HG03196 (cell line): ENCODE measurements around the gene TMEM63A.
"Not testable (repeated sequence)": the region's sequence is repeated elsewhere in the genome, so short reads cannot be mapped to it uniquely, and the experiment has no call there.

Experiments used
- ATAC-seq: cut with Tn5 transposase; IDR thresholded peaks from one replicate; pipeline ENCODE4 v1.9.1; 2021; ENCODE audit not compliant: unreplicated experiment

The TMEM63A gene

DNA sequence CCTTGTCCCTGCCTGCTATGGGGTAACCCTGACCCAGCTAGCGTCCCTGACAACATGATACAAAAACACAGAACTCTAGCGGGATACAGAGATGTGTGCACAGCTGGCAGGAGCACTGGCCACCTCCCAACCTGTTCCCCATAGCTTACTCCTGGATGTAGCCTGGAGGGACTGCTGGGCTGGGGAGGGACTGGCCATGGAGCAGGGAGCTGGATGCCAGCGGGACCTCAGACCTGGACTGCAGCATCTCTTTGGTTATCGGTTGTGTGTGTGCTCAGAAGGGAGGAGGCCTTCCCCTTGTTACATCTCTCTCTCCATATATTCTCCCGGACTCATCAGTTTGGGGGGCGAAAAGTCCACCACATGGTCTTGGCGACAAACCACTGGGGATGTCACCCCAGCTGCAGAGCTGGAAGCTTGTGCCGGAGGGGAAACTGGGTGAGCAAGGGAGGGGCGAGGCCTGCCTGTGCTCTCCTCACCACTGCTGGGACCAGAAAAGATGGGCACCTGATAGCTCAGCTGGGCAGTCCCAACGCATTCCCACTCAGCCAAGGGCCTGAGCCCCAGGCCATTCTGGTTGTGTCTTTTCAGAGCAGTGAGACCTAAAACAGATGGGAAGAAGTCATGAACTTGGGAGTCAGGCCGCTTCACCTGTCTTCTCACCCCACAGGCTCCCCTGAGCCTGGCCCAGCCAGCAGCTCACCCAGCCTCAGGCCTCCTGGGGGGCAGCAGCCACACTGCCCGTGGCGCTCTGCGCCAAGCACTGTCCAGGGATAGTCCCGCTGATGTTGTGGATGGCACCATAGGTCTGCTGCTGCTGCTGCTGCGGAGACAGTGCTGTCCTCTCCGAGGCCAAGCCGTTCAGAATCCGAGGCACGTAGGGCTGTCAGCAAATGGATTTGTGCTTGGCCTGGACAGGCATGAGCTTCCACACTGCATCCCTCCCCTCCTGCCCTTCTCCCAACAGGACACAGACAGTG lies 35.6 kb downstream of the TMEM63A start:
- no peak for ATAC-seq

DNA sequence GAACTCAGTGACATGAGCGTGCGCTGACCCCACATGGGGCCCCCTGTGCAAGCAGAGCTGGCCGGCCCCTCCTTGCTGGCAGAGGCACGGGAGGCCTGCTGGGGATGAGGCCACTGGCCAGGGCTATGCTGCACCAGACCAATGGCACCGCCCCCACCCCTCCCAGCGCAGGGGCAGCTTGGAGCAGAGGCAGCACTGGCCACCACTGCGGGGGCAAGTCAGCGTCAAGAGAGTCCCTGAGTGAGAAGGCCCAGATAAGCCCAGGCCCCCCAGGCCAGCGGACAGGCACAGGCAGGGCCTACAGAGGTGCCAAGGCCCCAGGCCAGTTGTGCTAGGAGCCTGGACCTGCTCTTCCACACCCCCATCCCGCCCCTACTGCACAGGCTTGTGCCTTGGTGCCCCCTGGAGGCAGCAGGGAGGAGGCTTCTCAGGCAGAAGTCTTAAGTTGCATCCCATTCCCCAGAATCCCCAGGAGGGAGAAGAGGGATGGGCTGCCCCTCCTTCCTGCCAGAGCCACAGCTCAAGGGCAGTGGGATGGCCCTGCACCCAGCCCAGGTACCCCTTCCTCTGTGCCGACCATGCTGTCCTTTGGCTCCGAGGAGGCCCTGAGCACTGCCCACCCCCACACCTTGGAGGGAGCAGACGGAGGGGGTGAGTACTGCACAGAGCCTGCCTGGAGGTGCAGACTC lies 36.5 kb downstream of the TMEM63A start:
- no peak for ATAC-seq

DNA sequence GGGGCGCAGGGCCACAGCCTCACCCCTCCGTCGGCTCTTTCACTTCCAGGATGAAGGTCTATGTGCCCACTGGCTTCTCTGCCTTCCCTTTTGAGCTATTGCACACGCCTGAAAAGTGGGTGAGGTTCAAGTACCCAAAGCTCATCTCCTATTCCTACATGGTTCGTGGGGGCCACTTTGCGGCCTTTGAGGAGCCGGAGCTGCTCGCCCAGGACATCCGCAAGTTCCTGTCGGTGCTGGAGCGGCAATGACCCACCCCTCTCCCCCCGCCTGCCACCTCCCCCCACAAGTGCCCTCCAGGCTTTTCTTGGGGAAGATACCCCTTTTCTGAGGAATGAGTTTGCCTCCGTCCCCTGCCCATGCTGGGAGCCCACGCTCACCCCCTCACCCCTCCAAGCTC lies 37.1 kb downstream of the TMEM63A start:
- ATAC-seq: no peak

DNA sequence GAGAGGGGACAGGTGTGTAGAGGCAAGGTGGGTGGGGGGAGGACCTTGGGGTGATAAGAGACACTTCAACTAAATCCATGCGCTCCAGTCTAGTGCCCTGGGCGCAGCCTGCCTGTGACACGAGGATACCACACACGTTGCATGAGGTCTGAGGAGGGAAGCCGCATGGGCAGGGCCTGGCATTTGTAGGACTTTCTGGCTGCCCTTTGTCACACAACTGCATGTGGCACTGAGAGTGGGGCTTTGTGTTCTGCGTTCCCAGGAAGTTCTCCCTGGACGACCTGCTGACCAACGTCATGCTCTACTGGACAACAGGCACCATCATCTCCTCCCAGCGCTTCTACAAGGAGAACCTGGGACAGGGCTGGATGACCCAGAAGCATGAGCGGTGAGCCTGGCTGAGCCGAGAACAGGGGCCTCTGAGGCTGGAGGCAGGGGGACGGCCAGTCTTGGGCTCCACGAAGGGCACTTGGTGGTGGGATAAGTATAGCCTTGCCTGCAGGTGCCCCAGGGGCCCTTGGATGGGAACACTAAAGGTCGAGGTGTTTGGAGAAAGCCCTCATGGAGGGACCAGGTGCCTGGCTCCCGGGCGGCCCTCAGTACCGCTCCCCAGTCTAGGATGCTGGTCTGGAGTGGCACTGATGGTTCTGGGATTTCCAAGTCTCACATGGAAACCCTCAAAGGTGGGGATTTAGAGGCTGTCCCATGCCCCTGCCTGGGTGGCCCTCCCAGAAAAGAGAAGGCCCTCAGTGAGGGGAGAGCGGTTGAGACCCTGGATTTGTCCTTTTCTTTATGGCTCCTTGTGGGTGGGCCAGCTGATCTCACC lies 37.7 kb downstream of the TMEM63A start:
- no peak for ATAC-seq

DNA sequence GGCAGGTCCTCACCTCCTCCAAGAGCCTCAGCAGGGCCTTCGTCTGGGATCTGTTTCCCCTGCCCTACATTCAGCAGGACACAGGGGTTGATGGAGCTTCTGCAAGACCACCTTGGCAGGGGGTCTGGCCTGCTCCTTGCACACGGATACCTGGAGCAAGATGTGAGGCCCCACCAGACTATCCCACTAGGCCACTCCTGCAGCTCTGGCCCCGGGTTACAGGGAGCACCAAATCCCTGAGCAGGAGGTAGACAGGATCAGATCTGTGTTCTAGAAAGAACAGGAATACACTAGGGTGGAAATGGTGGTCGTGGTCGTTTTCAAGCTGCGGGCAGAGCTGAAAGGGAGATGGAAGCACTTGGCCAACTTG lies 38.8 kb downstream of the TMEM63A start:
- no peak for ATAC-seq

DNA sequence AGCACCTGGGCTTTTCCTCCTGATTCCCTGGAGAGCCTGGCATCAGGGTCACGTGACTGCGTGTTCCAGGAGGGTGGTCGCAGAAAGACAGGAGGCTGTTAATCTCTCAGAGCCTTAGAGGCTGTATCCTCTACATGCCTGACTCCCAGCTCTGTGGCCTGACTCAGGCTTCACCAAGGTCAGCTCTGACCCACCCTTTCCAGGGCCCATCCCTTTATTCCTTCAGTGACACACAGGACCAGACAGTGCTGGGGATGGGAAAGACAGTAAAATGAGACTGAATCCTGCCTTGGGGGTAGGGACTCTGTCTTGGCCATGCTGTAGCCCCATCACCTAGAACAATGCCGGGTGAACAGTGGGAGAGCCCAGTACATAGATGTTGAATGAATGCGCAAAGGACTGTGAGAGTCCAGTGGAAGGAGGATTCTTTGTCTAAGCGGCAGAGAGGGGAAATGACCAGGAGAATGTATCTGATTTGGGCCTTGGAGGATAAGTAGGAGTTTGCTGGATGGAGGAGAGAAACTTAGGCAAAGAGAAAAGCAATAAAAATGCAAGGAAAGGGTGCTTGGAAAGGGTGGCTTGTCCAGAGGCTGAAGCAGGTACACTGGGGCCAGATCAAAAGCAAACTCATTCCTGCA lies 39.3 kb downstream of the TMEM63A start:
- no peak for ATAC-seq

DNA sequence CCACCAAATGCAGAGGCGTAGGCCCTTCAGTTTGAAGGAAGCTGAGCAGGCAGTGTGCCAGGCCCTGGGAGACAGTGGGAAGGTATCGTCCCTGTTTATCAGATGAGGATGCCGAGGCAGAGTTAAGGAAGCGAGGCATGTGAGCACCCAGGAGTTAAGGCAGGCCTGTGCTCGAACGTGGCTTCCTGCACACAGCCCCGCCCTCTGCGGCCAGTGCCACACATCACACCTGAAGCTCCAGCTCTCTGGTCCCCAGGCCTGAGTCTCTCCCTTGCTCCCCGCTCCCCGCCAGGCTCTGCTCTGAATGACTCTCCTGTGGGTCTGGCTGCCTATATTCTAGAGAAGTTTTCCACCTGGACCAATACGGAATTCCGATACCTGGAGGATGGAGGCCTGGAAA lies 40.1 kb downstream of the TMEM63A start:
- ATAC-seq: no peak

DNA sequence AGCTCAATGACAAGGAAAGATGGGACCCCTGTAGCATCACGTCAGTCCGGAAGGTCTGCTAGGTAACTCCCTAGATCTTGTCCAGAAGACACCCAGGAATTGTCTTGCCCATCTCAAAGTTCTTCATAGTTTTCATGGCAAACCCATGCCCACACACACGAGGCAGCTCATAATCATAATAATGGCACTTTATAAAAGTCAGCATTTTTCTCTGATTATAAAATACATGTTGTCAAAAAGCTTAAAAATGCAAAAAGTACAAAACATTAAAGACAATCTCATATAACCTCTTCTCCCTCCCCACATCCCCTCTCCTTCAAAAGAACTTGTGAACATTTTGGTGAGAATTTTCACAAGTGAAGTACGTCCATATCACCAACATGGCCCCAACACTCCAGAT lies 41.5 kb downstream of the TMEM63A start:
- ATAC-seq: no peak

DNA sequence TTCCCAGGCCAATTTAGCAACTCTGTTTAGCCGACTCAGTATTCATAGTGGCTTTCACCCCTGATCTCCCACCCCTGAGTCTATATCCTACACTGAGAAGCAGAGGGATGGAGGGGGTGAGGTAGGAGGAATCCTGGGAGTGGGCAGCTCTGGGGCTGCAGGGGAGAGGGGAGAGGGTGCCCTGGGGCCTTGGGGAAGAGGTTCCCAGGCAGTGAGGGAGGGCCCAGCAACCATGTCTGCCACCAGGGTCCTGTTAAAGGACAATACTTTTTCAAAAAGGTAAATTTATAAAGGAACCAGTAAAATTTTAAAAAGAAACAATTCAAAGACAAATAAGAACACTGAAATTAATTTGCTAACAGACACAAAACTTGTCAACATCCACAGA lies 42.0 kb downstream of the TMEM63A start:
- no peak for ATAC-seq

DNA sequence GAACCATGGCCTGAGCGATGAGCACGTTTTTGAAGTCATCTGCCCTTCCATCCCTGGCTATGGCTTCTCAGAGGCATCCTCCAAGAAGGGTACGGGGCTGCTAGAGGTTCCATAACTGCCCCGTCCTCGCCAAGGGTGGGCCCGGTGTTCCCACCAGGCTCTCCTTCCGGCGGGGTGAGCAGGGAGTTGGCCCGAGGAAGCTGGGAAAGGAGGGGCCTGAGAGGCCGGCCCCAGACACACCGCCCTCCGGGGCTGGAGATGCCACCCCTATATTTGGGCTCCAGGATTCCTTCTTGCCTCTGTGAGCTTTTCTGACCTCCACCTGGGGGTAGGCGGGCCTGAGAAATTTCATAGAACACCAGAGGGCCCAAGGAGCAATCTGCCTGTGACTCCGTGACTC lies 43.4 kb downstream of the TMEM63A start:
- no peak for ATAC-seq

DNA sequence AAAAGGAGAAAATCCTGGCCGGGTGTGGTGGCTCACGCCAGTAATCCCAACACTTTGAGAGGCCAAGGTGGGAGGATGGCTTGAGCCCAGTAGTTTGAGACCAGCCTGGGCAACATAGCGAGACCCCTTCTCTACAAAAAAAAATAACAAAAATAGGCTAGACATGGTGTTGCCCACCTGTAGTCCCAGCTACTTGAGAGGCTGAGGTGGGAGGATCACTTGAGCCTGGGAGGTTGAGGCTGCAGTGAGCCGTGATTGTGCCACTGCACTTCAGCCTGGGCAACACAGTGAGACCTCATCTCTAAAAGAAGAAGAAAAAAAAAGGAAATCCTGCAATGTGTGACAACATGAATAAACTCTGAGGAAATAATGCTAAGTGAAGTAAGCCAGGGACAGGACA lies 45.9 kb downstream of the TMEM63A start:
- not testable (repeated sequence) for ATAC-seq

DNA sequence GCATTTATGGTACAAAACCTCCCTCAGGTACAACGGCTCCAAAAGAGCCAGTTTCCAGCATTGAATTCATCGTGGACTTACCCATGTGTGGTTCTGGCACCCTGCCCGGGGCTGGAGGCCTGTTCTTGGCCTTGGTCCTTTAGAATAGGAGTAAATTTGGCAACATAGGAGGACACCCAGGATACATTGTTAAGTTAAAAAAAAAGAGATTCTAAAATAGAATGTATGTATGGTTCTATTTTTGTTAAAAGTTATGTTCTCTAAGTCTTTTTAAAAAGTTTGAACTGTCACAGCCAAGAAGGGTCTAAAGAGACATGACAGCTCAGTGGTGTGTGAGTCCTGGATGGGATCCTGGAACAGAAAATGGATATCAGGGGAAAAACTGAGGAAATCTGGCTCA lies 46.3 kb downstream of the TMEM63A start:
- no peak for ATAC-seq

DNA sequence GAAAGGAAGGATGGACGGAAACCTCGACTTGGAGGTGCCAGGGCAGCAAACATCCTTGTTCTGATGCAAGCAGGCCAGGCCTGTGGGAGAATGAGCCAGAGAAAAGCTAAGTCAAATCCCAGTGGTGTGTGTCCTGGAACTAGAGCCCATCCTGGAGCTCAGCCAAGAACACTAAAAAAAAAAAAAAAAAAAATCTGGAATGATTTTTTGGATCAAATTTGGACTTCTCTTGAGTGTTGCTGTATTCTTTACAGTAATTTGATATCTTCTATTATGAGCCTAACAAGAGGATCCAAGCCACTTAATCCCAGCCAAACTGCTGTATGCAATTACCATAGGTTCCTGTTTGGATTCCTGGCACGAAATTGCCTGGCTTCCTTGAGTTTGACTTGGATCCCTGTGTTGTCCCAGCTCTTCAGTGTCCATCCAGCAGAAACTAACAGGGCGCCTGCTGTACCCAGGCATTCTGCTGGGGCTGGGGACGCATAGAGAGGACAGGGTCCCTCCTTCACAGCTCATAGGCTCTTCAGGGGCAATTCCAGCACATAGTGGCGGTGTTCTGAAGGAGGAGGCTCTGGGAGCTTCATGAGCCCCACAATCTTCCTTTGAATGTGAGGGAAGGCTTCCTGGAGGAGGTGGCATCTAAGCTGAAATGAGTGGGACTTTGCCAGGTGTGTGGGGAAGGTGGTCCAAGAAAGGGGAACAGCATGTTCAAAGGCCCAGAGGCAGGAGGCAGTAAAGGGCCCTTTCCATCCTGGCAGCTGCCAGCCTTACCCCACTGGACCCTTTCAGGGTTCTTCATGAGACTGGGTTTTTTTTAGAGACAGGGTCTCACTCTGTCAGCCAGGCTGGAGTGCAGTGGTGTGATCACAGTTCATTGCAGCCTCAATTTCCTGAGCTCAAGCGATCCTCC lies 47.5 kb downstream of the TMEM63A start:
- no peak for ATAC-seq

DNA sequence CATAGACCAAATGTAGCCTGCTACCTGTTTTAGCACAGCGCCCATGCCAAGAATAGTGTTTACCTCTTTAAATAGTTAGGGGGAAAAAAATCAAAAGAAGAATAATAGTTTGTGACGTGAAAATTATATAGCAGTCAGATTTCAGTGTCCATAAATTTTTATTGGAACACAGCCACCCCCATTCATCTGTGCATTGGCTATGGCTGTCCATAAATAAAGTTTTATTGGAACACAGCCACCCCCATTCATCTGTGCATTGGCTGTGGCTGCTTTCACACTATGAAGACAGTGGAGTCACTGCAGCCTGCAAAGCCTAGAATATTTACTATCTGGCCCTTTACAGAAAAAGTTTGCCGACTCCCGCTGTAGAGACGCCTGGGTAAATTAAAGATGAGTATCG lies 51.3 kb downstream of the TMEM63A start:
- ATAC-seq: no peak

DNA sequence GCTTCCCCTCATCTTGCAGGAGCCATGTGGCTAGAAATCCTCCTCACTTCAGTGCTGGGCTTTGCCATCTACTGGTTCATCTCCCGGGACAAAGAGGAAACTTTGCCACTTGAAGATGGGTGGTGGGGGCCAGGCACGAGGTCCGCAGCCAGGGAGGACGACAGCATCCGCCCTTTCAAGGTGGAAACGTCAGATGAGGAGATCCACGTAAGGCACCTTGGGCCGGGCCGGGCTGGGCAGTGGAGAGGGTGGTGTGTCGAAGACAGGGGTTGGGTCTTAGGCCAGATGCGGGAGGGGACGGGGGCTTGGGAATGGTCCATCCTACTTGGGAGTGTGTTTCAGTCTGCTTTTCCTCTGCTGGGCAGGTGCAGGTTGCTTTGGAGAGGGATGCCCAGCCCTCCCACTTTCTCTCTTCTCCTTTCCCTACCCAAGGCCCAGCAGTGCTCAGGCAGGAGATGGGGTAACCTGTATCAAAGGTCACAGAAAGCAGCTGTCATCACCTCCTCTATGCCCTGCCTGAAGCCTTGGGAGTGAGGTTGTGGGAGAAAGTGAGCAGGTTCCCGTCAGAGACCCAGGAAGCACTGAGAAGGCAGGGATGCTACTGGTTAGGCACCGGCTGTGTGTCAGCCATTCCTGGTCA lies 53.4 kb downstream of the TMEM63A start:
- no peak for ATAC-seq

DNA sequence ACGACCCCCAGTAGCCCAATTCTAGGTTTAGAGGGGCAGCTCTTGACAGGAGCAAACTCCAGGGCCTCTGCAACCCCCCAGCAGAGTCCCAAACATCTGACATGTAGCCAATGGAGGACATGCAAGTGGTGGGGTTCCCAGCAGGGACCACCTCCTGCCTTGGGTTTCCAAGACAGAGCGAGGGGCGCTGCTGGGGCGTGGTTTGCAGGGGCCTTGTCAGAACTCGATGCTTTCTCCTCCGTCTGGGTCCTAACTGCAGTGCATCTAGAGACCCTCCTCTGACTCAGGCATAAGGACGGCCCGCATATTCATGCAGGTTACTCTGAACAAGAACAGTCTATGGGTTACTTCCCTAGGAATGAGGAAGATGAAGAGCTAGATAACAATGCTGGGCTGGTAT lies 55.1 kb downstream of the TMEM63A start:
- ATAC-seq: no peak

DNA sequence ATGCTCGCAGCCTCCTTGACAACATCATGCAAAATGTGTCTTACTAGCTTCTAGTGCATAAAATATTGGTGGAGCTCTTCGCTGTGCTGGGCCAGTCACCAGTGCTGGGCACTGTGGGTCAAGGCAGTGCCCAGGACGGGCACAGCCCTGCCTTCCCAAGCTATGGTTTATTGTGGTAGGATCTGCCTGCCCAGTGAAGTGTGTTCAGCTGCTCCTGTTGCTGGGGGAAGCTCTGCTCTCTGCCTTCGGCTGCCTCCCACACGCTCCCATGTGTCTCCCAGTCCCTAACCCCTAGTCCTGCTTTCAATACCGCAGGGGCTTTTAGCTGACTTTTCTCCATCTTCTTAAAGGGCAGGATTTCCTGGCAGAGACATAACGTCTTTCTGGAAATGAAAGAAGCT lies 56.6 kb downstream of the TMEM63A start:
- ATAC-seq: no peak

DNA sequence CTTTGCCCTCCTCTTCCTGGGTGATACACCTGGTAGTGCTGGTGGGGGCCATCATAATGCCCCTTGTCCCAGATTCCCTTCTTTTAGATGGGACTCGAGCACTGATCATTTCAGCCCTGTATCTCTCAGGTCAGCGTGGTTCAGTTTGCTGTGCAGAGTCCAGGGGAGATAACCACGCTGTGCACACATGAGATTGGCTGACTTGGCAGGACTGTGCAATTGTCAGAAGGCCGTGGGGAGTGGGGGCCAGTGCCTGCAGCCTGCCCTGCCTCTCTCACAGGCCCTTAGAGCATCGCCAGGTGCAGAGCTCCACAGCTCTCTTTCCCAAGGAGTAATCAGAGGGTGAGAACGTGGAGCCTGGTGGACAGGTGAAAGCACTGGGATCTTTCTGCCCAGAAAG lies 57.1 kb downstream of the TMEM63A start:
- no peak for ATAC-seq

DNA sequence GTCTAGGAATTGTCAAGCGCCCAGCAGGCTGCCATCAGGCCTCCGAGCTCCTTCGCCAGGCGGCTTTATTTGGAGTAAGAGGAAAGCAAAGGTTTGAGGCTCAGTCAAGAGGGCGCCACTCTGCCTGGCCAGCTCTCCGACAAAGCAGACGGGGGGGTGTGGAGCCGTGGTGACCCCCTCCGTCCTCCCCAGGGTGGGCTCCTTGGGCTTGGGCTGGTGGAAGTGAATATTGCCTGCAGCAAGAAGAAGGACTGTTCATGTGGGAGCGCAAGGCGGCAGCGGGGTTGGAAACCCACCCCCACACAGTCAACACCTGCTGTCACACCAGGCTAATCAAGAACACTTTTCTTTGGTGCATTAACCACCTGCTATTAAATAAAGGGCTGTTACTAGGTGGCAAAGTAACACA lies 57.6 kb downstream of the TMEM63A start:
- no peak for ATAC-seq
